Measurements from ENCODE around the gene TRNT1. TPM values are rescaled to one million over a fixed set of nuclear protein-coding genes. Genes with fewer than 3 reads are reported as not detected.

The TRNT1 gene
- total RNA-seq, 6 experiments from 2014 or later = 13.2 to 22.5 (median 18.0) TPM

GRCh38 chr3:3084890-3085289 lies 41.9 kb upstream of the TRNT1 start:
- TF ChIP-seq CTCF (IDR thresholded peaks at IDR 0.05) = no peak
- Mint-ChIP-seq H3K27me3 (ENCODE audit: insufficient read depth) (peaks cover 2% of the 10 kb centered on the region; the same call in 1 of the 2 replicates), H3K27ac (no peak overlapping the region), H3K36me3 (ENCODE audit: low read depth) (no peaks in the 10 kb centered on the region), H3K9me3 (peaks cover 6% of the 10 kb centered on the region), H3K4me3 (no peak overlapping the region), H3K4me1 (ENCODE audit: low read depth) (no peaks in the 10 kb centered on the region)
- no peak for DNase-seq

GRCh38 chr3:3085782-3086181 lies 41.0 kb upstream of the TRNT1 start:
- TF ChIP-seq CTCF (IDR thresholded peaks at IDR 0.05) = no peak
- H3K9me3 Mint-ChIP-seq = peaks cover 6% of the 10 kb centered on the region
- H3K4me1 Mint-ChIP-seq (ENCODE audit: low read depth) = no peaks in the 10 kb centered on the region
- no peaks in the 10 kb centered on the region for H3K36me3 Mint-ChIP-seq (ENCODE audit: low read depth)
- no peak overlapping the region for H3K27ac Mint-ChIP-seq
- no peaks in the 10 kb centered on the region for H3K27me3 Mint-ChIP-seq (ENCODE audit: insufficient read depth)
- H3K4me3 Mint-ChIP-seq = no peak overlapping the region
- no peak for DNase-seq

GRCh38 chr3:3086239-3086638 lies 40.5 kb upstream of the TRNT1 start:
- TF ChIP-seq CTCF (IDR thresholded peaks at IDR 0.05) = no peak
- Mint-ChIP-seq H3K27me3 (ENCODE audit: insufficient read depth) (no peaks in the 10 kb centered on the region), H3K27ac (no peak overlapping the region), H3K36me3 (ENCODE audit: low read depth) (no peaks in the 10 kb centered on the region), H3K9me3 (peaks cover 6% of the 10 kb centered on the region), H3K4me1 (ENCODE audit: low read depth) (no peaks in the 10 kb centered on the region), H3K4me3 (no peak overlapping the region)
- no peak for DNase-seq

GRCh38 chr3:3087279-3087678 lies 39.5 kb upstream of the TRNT1 start:
- Mint-ChIP-seq H3K4me1 (ENCODE audit: low read depth) (no peaks in the 10 kb centered on the region), H3K9me3 (peaks cover 6% of the 10 kb centered on the region), H3K27ac (no peak overlapping the region), H3K27me3 (ENCODE audit: insufficient read depth) (no peaks in the 10 kb centered on the region), H3K4me3 (no peak overlapping the region), H3K36me3 (ENCODE audit: low read depth) (no peaks in the 10 kb centered on the region)
- no peak for TF ChIP-seq CTCF (IDR thresholded peaks at IDR 0.05)
- DNase-seq = no peak

GRCh38 chr3:3087716-3088465 lies 38.8 kb upstream of the TRNT1 start:
- Mint-ChIP-seq H3K4me3 (no peak overlapping the region), H3K4me1 (ENCODE audit: low read depth) (no peaks in the 10 kb centered on the region), H3K27me3 (ENCODE audit: insufficient read depth) (no peaks in the 10 kb centered on the region), H3K36me3 (ENCODE audit: low read depth) (no peaks in the 10 kb centered on the region), H3K27ac (no peak overlapping the region), H3K9me3 (peaks cover 5% of the 10 kb centered on the region)
- no peak for TF ChIP-seq CTCF (IDR thresholded peaks at IDR 0.05)
- DNase-seq = no peak
